ENCODE data around the gene SNX4. TPM values are rescaled to one million over a fixed set of nuclear protein-coding genes. Genes with fewer than 3 reads are reported as not detected.

Gene SNX4
- polyA plus RNA-seq, 1 of the 3 experiments (the other 2 are of a cell fraction), result 5.1 TPM

DNA sequence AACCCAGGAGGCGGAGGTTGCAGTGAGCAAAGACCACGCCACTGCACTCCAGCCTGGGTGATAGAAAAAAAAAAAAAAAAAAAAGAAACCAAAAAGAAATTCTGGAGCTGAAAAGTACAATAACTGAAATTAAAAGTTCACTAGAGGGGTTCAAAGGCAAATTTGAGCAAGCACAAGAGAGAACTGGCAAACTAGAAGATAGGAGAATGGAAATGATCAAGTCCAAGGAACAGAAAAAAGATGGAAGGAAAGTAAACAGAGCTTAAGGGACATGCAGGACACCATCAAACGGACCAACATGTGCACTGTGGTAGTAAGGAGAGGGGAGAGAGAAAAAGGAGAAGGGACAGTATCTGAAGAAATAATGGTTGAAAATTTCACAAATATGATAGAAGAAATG is 12.9 kb downstream of the SNX4 start:
- peaks cover 23% of the 10 kb centered on the region for H3F3A ChIP-seq (replicated peaks; ENCODE audit: insufficient read depth)
- peaks cover 0 to 11% of the 10 kb centered on the region in 2 experiments; a peak in 3 of 4 replicates for H3K4me1 ChIP-seq (ENCODE audit: control insufficient read depth in 1 of 2, insufficient read depth in 2 of 2, low read depth in 1 of 2, low read length in 1 of 2)
- DNase-seq, result no peak
- H3K4me2 ChIP-seq, result no peak overlapping the region
- H3K9me2 ChIP-seq, result no peaks in the 10 kb centered on the region; the same call in 1 of the 2 replicates
- H3K27ac ChIP-seq (ENCODE audit: low read depth in 2 of 2, low read length in 1 of 2), result no peak overlapping the region
- peaks cover 8 to 60% of the 10 kb centered on the region in 2 experiments for H3K36me3 ChIP-seq (replicated peaks in 1 of 2; ENCODE audit: control insufficient read depth in 1 of 2, insufficient read depth in 2 of 2, low read length in 1 of 2)
- peaks cover 80% of the 10 kb centered on the region for H3K79me2 ChIP-seq (ENCODE audit: insufficient read depth)
- TF ChIP-seq TAF1 (IDR thresholded peaks at IDR 0.05; ENCODE audit: borderline replicate concordance, low read depth, low read length), result no peak
- no peak for TF ChIP-seq MEF2A (IDR thresholded peaks at IDR 0.05; ENCODE audit: borderline replicate concordance, low read depth)
- TF ChIP-seq RXRA (IDR thresholded peaks at IDR 0.05; ENCODE audit: borderline replicate concordance, low read depth), result no peak
- TF ChIP-seq SMC3 (IDR thresholded peaks at IDR 0.05; ENCODE audit: low read depth, low read length), result no peak
- TF ChIP-seq YY1 (IDR thresholded peaks at IDR 0.05; ENCODE audit: low read depth), result no peak
- TF ChIP-seq, protein P1, sequence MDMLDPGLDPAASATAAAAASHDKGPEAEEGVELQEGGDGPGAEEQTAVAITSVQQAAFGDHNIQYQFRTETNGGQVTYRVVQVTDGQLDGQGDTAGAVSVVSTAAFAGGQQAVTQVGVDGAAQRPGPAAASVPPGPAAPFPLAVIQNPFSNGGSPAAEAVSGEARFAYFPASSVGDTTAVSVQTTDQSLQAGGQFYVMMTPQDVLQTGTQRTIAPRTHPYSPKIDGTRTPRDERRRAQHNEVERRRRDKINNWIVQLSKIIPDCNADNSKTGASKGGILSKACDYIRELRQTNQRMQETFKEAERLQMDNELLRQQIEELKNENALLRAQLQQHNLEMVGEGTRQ (IDR thresholded peaks at IDR 0.05; ENCODE audit: borderline replicate concordance, low read depth, low read length), result no peak
- TF ChIP-seq, protein P2, sequence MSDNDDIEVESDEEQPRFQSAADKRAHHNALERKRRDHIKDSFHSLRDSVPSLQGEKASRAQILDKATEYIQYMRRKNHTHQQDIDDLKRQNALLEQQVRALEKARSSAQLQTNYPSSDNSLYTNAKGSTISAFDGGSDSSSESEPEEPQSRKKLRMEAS (IDR thresholded peaks at IDR 0.05; ENCODE audit: low read depth), result no peak
- no peak for TF ChIP-seq FOXJ3 (CRISPR knock-in tag; IDR thresholded peaks at IDR 0.05)
- TF ChIP-seq ELF1 (IDR thresholded peaks at IDR 0.05), result no peak
- no peak for TF ChIP-seq POLR2AphosphoS5 (IDR thresholded peaks at IDR 0.05; ENCODE audit: low read depth, low read length)
- TF ChIP-seq RAD21 (IDR thresholded peaks at IDR 0.05; ENCODE audit: low read length), result no peak
- TF ChIP-seq RCOR1 (IDR thresholded peaks at IDR 0.05; ENCODE audit: low read length), result no peak
- TF ChIP-seq, protein P3, sequence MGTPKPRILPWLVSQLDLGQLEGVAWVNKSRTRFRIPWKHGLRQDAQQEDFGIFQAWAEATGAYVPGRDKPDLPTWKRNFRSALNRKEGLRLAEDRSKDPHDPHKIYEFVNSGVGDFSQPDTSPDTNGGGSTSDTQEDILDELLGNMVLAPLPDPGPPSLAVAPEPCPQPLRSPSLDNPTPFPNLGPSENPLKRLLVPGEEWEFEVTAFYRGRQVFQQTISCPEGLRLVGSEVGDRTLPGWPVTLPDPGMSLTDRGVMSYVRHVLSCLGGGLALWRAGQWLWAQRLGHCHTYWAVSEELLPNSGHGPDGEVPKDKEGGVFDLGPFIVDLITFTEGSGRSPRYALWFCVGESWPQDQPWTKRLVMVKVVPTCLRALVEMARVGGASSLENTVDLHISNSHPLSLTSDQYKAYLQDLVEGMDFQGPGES (IDR thresholded peaks at IDR 0.05; ENCODE audit: low read depth, low read length), result no peak
- no peak for TF ChIP-seq JUND (IDR thresholded peaks at IDR 0.05)
- TF ChIP-seq GABPA (IDR thresholded peaks at IDR 0.05; ENCODE audit: low read depth), result no peak
- H3K9ac ChIP-seq, result no peak overlapping the region
- ChIA-PET POLR2A (no interaction called here), CTCF (no interaction called here)
- H4K20me1 ChIP-seq (ENCODE audit: insufficient read depth), result peaks cover 20% of the 10 kb centered on the region
- 93% methylated on average over 3 of the region's 3 CpGs for WGBS (ENCODE audit: low lambda C conversion rate)
- H2AFZ ChIP-seq (ENCODE audit: low read depth), result no peak overlapping the region
- no peak overlapping the region for H3K4me3 ChIP-seq (ENCODE audit: low read depth in 2 of 2, low read length in 1 of 2)
- no peaks in the 10 kb centered on the region for H3K27me3 ChIP-seq (ENCODE audit: insufficient read depth)
- H3K9me3 ChIP-seq, result peaks cover 4% of the 10 kb centered on the region; the same call in 1 of the 2 replicates

DNA sequence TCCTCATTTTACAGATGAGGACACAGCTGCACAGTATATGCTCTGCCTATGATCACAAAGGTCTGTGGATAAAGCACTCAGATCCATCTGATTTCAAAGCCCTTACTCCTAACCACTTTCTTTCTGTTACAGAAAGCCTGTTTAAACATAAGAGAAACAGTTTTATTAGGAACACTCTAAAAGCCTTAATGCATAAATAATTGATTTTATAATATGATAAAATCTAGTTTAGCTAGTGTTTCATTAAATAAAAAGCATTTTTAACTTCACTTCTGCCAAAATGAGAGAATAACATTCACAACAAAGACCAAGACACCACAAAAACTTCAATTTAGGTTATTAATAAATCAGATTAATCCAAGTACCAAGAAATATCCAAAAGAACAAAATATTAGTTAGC is 21.4 kb downstream of the SNX4 start:
- H3K4me3 ChIP-seq (ENCODE audit: low read depth in 2 of 2, low read length in 1 of 2), result no peak overlapping the region
- no peaks in the 10 kb centered on the region for H3K9me3 ChIP-seq
- no peak overlapping the region for H3K9ac ChIP-seq
- H3K79me2 ChIP-seq (ENCODE audit: insufficient read depth), result peaks cover 26% of the 10 kb centered on the region; the same call in 1 of the 2 replicates
- DNase-seq, result peak; percentile 41
- no peaks in the 10 kb centered on the region for H3K27me3 ChIP-seq (ENCODE audit: insufficient read depth)
- H3K36me3 ChIP-seq (replicated peaks in 1 of 2; ENCODE audit: control insufficient read depth in 1 of 2, insufficient read depth in 2 of 2, low read length in 1 of 2), result peaks cover 40 to 76% of the 10 kb centered on the region in 2 experiments
- TF ChIP-seq TAF1 (IDR thresholded peaks at IDR 0.05; ENCODE audit: borderline replicate concordance, low read depth, low read length) (no peak), EP300 (IDR thresholded peaks at IDR 0.05; ENCODE audit: borderline replicate concordance in 1 of 2, low read depth in 1 of 2, low read length in 1 of 2) (peak in 1 of 2 experiments; percentile 31; a peak in 1 of 4 replicates), RXRA (IDR thresholded peaks at IDR 0.05; ENCODE audit: borderline replicate concordance, low read depth) (no peak), NFIC (IDR thresholded peaks at IDR 0.05; ENCODE audit: borderline replicate concordance) (no peak), TCF12 (IDR thresholded peaks at IDR 0.05) (no peak), CHD2 (IDR thresholded peaks at IDR 0.05; ENCODE audit: low read length, partially characterized antibody) (no peak), RCOR1 (IDR thresholded peaks at IDR 0.05; ENCODE audit: low read length) (peak; percentile 34; the same call in 1 of the 2 replicates), SMC3 (IDR thresholded peaks at IDR 0.05; ENCODE audit: low read depth, low read length) (no peak)
- TF ChIP-seq, protein P4, sequence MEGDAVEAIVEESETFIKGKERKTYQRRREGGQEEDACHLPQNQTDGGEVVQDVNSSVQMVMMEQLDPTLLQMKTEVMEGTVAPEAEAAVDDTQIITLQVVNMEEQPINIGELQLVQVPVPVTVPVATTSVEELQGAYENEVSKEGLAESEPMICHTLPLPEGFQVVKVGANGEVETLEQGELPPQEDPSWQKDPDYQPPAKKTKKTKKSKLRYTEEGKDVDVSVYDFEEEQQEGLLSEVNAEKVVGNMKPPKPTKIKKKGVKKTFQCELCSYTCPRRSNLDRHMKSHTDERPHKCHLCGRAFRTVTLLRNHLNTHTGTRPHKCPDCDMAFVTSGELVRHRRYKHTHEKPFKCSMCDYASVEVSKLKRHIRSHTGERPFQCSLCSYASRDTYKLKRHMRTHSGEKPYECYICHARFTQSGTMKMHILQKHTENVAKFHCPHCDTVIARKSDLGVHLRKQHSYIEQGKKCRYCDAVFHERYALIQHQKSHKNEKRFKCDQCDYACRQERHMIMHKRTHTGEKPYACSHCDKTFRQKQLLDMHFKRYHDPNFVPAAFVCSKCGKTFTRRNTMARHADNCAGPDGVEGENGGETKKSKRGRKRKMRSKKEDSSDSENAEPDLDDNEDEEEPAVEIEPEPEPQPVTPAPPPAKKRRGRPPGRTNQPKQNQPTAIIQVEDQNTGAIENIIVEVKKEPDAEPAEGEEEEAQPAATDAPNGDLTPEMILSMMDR (IDR thresholded peaks at IDR 0.05), result no peak
- TF ChIP-seq, protein P5, sequence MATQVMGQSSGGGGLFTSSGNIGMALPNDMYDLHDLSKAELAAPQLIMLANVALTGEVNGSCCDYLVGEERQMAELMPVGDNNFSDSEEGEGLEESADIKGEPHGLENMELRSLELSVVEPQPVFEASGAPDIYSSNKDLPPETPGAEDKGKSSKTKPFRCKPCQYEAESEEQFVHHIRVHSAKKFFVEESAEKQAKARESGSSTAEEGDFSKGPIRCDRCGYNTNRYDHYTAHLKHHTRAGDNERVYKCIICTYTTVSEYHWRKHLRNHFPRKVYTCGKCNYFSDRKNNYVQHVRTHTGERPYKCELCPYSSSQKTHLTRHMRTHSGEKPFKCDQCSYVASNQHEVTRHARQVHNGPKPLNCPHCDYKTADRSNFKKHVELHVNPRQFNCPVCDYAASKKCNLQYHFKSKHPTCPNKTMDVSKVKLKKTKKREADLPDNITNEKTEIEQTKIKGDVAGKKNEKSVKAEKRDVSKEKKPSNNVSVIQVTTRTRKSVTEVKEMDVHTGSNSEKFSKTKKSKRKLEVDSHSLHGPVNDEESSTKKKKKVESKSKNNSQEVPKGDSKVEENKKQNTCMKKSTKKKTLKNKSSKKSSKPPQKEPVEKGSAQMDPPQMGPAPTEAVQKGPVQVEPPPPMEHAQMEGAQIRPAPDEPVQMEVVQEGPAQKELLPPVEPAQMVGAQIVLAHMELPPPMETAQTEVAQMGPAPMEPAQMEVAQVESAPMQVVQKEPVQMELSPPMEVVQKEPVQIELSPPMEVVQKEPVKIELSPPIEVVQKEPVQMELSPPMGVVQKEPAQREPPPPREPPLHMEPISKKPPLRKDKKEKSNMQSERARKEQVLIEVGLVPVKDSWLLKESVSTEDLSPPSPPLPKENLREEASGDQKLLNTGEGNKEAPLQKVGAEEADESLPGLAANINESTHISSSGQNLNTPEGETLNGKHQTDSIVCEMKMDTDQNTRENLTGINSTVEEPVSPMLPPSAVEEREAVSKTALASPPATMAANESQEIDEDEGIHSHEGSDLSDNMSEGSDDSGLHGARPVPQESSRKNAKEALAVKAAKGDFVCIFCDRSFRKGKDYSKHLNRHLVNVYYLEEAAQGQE (IDR thresholded peaks at IDR 0.05; ENCODE audit: low read depth, low read length), result no peak
- peaks cover 0 to 5% of the 10 kb centered on the region in 2 experiments; a peak in 2 of 4 replicates for H3K4me1 ChIP-seq (ENCODE audit: control insufficient read depth in 1 of 2, insufficient read depth in 2 of 2, low read depth in 1 of 2, low read length in 1 of 2)
- peaks cover 6% of the 10 kb centered on the region for H3F3A ChIP-seq (replicated peaks; ENCODE audit: insufficient read depth)
- peak overlapping the region in 1 of 2 experiments; percentile 86; a peak in 2 of 4 replicates for H3K27ac ChIP-seq (ENCODE audit: low read depth in 2 of 2, low read length in 1 of 2)
- H2AFZ ChIP-seq (ENCODE audit: low read depth), result no peak overlapping the region
- no peak overlapping the region for H3K4me2 ChIP-seq
- ChIA-PET POLR2A (no interaction called here), CTCF (no interaction called here)
- H3K9me2 ChIP-seq, result no peaks in the 10 kb centered on the region; the same call in 1 of the 2 replicates
- H4K20me1 ChIP-seq (ENCODE audit: insufficient read depth), result no peaks in the 10 kb centered on the region

Measured in SK-N-SH (cell line).